OCI-LY1 (cell line): ENCODE measurements around the gene ELOA.

Experiments used
- H2AFZ ChIP-seq: fragments of 200-600 bp; sonication (generic), shearing (Covaris generic); 2 replicates; pipeline ENCODE4 v1.6.0; 2014; ENCODE audit warnings: antibody characterized with exemption, mild to moderate bottlenecking, low read length
- H3F3A ChIP-seq: fragments of 200-600 bp; sonication (generic), shearing (Covaris generic); 2 replicates; pipeline ENCODE4 v1.6.0; 2014; ENCODE audit warnings: mild to moderate bottlenecking, antibody characterized with exemption, low read length, moderate library complexity; ENCODE audit not compliant: insufficient read depth
- H3K27ac ChIP-seq: fragments of 200-600 bp; sonication (generic); 2 replicates; pipeline ENCODE4 v1.5.1; 2014; ENCODE audit warnings: low read length, mixed run types, mild to moderate bottlenecking, low read depth; ENCODE audit not compliant: poor library complexity, severe bottlenecking
- H3K27me3 ChIP-seq: fragments of 200-600 bp; sonication (generic); 2 replicates; pipeline ENCODE4 v1.6.0; 2014; ENCODE audit warnings: antibody characterized with exemption, mild to moderate bottlenecking, low read length, moderate library complexity; ENCODE audit not compliant: insufficient read depth
- H3K36me3 ChIP-seq: fragments of 200-600 bp; sonication (generic); 2 replicates; pipeline ENCODE4 v1.6.1; 2014; ENCODE audit warnings: mild to moderate bottlenecking, antibody characterized with exemption, low read length, moderate library complexity, mixed read lengths; ENCODE audit not compliant: insufficient read depth
- H3K4me1 ChIP-seq: fragments of 200-600 bp; sonication (generic); 2 replicates; pipeline ENCODE4 v1.5.1; 2014; ENCODE audit warnings: mild to moderate bottlenecking, low read length, moderate library complexity; ENCODE audit not compliant: insufficient read depth, severe bottlenecking
- H3K4me2 ChIP-seq: fragments of 200-600 bp; sonication (generic), shearing (Covaris generic); 2 replicates; pipeline ENCODE4 v1.6.1; 2014; ENCODE audit warnings: low read length
- H3K4me3 ChIP-seq: fragments of 200-600 bp; sonication (generic); 2 replicates; pipeline ENCODE4 v1.5.1; 2014; ENCODE audit warnings: low read length, low read depth, mild to moderate bottlenecking, mixed read lengths; ENCODE audit not compliant: poor library complexity, severe bottlenecking
- H3K79me2 ChIP-seq: fragments of 200-600 bp; shearing (Covaris generic); 2 replicates; pipeline ENCODE4 v1.6.1; 2016; ENCODE audit warnings: mixed run types, low read length, mixed read lengths; ENCODE audit not compliant: insufficient read depth
- H3K9ac ChIP-seq: fragments of 200-600 bp; sonication (generic), shearing (Covaris generic); 2 replicates; pipeline ENCODE4 v1.6.1; 2014; ENCODE audit warnings: mild to moderate bottlenecking, low read length, mixed read lengths
- H3K9me2 ChIP-seq: fragments of 200-600 bp; sonication (generic), shearing (Covaris generic); 2 replicates; pipeline ENCODE4 v1.6.1; 2014; ENCODE audit warnings: low read depth, mild to moderate bottlenecking, low read length, mixed read lengths
- H3K9me3 ChIP-seq: fragments of 200-600 bp; shearing (Covaris generic); 2 replicates; pipeline ENCODE4 v1.6.1; 2014; ENCODE audit warnings: low read length, mixed read lengths
- H4K20me1 ChIP-seq: fragments of 200-600 bp; sonication (generic), shearing (Covaris generic); 2 replicates; pipeline ENCODE4 v1.6.0; 2016; ENCODE audit warnings: mild to moderate bottlenecking, low read length; ENCODE audit not compliant: insufficient read depth
- EZH2 ChIP-seq: fragments of 200-600 bp; sonication (generic), shearing (Covaris generic); IDR thresholded peaks from 2 replicates; pipeline ENCODE4 v1.8.0; 2017; ENCODE audit warnings: borderline replicate concordance, mixed run types, mild to moderate bottlenecking, antibody characterized with exemption, low read length, moderate library complexity, mixed read lengths
- TF ChIP-seq, protein P1 (sequence below): fragments of 200-600 bp; sonication (generic), shearing (Covaris generic); IDR thresholded peaks from 2 replicates; pipeline ENCODE4 v1.5.1; 2017; ENCODE audit warnings: mild to moderate bottlenecking, antibody characterized with exemption, low read length, moderate library complexity, mixed read lengths

The ELOA gene

DNA sequence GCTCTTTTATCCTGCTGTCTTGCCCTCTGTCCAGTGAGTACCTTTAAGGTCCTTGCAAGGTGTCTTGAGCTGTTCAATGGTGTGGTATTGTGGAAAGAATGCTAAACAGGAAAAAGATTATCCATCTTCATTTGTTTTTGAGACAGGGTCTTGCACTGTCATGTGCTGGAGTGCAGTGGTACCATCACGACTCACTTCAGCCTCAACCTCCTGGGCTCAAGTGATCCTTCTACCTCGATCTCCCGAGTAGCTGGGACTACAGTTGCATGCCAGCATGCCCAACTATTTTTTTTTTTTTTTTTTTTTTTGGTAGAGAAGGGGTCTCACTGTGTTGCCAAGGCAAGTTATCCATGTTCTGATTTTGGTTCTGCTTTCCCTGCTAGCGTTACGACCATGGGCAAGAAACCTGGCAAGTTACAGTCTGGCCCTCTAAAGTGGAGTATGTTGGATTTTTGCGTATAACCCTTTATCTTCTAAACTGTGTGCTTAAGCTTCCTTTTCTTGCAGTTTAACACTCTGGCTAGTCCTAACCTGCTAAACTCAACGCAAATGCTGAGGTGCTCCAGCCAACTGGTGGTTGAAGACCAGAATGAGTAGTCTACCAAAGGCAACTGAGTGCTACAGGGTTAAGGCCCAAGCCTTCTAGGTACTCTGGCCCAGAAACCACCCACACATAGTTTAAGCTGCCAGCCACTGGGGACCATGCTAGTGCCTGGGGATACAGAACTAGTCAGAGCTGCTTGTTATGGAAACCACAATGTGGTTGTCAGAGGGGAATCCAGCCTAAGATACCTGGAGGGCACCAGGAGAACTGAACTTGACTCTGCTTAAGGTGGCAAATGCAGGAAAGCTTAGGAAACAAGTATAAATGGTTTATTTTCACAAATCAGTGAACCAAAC, 43.7 kb upstream of the ELOA start:
- Histone ChIP-seq H2AFZ (no peak overlapping the region), H3K4me3 (no peak overlapping the region), H3F3A (peaks cover 6% of the 10 kb centered on the region; the same call in 1 of the 2 replicates), H4K20me1 (peaks cover 6% of the 10 kb centered on the region; the same call in 1 of the 2 replicates), H3K9ac (no peak overlapping the region), H3K36me3 (peaks cover 96% of the 10 kb centered on the region), H3K9me3 (no peaks in the 10 kb centered on the region), H3K4me2 (no peak overlapping the region), H3K27me3 (no peaks in the 10 kb centered on the region), H3K27ac (no peak overlapping the region), H3K4me1 (peaks cover 13% of the 10 kb centered on the region), H3K79me2 (peaks cover 39% of the 10 kb centered on the region), H3K9me2 (no peaks in the 10 kb centered on the region)
- TF ChIP-seq EZH2, result no peak
- TF ChIP-seq, protein P1, sequence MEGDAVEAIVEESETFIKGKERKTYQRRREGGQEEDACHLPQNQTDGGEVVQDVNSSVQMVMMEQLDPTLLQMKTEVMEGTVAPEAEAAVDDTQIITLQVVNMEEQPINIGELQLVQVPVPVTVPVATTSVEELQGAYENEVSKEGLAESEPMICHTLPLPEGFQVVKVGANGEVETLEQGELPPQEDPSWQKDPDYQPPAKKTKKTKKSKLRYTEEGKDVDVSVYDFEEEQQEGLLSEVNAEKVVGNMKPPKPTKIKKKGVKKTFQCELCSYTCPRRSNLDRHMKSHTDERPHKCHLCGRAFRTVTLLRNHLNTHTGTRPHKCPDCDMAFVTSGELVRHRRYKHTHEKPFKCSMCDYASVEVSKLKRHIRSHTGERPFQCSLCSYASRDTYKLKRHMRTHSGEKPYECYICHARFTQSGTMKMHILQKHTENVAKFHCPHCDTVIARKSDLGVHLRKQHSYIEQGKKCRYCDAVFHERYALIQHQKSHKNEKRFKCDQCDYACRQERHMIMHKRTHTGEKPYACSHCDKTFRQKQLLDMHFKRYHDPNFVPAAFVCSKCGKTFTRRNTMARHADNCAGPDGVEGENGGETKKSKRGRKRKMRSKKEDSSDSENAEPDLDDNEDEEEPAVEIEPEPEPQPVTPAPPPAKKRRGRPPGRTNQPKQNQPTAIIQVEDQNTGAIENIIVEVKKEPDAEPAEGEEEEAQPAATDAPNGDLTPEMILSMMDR, result no peak

DNA sequence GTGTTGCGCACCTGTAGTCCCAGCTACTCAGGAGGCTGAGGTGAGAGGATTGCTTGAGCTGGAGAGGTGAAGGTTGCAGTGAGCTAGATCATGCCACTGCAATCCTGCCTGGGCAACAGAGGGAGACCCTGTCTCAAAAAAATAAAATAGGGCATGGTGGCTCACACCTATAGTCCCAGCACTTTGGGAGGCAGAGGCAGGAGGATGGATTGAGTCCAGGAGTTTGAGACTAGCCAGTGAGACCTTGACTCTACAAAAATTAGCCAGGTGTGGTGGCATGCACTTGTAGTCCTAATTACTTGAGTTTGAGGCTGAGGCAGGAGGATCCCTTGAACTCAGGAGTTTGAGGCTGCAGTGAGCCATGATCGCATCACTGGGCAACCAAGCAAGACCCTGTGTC, 42.0 kb upstream of the ELOA start:
- no peak overlapping the region for H3K27ac ChIP-seq
- H3K79me2 ChIP-seq, result peaks cover 21% of the 10 kb centered on the region
- peaks cover 87% of the 10 kb centered on the region for H3K36me3 ChIP-seq
- no peaks in the 10 kb centered on the region for H3K9me3 ChIP-seq
- H3K9ac ChIP-seq, result no peak overlapping the region
- no peak overlapping the region for H3K4me3 ChIP-seq
- peaks cover 6% of the 10 kb centered on the region; the same call in 1 of the 2 replicates for H4K20me1 ChIP-seq
- no peaks in the 10 kb centered on the region for H3K9me2 ChIP-seq
- peaks cover 6% of the 10 kb centered on the region; the same call in 1 of the 2 replicates for H3F3A ChIP-seq
- no peaks in the 10 kb centered on the region for H3K4me1 ChIP-seq
- TF ChIP-seq EZH2, result no peak
- TF ChIP-seq, protein P1, result no peak
- no peak overlapping the region for H2AFZ ChIP-seq
- H3K4me2 ChIP-seq, result no peak overlapping the region
- H3K27me3 ChIP-seq, result no peaks in the 10 kb centered on the region

DNA sequence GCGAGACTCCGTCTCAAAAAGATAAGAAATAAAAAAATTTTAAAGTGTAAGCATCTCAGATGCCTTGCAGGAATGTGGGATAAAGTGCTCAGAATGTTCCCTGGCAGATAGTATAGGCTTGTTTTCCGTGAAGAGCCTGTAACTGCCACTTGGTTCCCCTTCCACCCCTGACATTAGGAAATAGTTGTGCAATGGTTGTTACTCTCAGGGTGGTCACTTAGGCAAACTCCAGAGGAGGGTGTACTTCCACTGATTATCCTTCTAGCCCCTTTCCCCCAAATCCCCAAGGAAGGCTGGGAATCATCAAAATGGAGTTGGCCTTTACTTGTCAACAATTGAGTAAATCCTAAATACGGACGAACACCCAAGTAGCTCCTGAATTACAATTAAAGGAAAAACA, 41.3 kb upstream of the ELOA start:
- H2AFZ ChIP-seq, result no peak overlapping the region
- no peaks in the 10 kb centered on the region for H3K9me3 ChIP-seq
- peaks cover 19% of the 10 kb centered on the region for H3K79me2 ChIP-seq
- no peak overlapping the region for H3K4me3 ChIP-seq
- H3F3A ChIP-seq, result peaks cover 6% of the 10 kb centered on the region; the same call in 1 of the 2 replicates
- no peaks in the 10 kb centered on the region for H3K9me2 ChIP-seq
- no peaks in the 10 kb centered on the region for H3K27me3 ChIP-seq
- no peak for TF ChIP-seq EZH2
- TF ChIP-seq, protein P1, result no peak
- H3K4me1 ChIP-seq, result no peaks in the 10 kb centered on the region
- no peak overlapping the region for H3K4me2 ChIP-seq
- H4K20me1 ChIP-seq, result peaks cover 6% of the 10 kb centered on the region; the same call in 1 of the 2 replicates
- no peak overlapping the region for H3K9ac ChIP-seq
- H3K36me3 ChIP-seq, result peaks cover 81% of the 10 kb centered on the region
- no peak overlapping the region for H3K27ac ChIP-seq
